Testis (tissue), 2 donors: Measurements from ENCODE around the gene TMEM223.

Experiments
- POLR2A ChIP-seq: fragments of 450-650 bp; IDR thresholded peaks from one replicate; pipeline ENCODE4 v1.6.1; 2017; ENCODE audit warnings: antibody characterized with exemption, mild to moderate bottlenecking, moderate library complexity
- TF ChIP-seq, protein P1 (sequence below), 3 experiments: fragments of 450-650 bp in 2 of 3; fragments of 200-600 bp in 1 of 3; sonication (generic) in 1 of 3; IDR thresholded peaks; one replicate each; pipeline ENCODE4 v1.5.1; 2016 to 2019; ENCODE audit warnings: antibody characterized with exemption in 3 of 3, mild to moderate bottlenecking in 2 of 3, moderate library complexity in 1 of 3

DNA sequence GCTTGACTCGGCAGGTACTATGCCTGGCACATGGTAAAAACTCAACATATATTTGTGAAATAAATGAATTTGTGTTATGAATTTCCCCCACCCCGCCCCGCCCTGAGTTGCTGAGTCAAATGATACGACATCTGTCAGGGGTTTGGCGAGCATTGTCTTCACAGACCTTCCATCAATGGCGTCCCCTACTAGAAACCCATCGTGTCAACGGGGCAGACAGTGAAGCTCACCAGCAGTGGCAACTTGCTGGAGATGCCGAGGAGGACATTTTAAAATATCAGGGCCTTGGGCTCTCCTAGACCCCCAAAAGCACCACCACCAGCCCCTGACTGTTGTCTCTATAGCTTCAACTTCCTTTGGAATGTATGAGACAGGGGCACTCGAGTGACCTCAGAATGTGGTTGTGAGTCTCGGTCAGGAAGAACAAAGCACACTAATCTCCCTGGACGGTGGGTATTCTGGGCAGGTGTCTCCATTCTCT lies 14.2 kb upstream of the TMEM223 start:
- TF ChIP-seq, protein P1, sequence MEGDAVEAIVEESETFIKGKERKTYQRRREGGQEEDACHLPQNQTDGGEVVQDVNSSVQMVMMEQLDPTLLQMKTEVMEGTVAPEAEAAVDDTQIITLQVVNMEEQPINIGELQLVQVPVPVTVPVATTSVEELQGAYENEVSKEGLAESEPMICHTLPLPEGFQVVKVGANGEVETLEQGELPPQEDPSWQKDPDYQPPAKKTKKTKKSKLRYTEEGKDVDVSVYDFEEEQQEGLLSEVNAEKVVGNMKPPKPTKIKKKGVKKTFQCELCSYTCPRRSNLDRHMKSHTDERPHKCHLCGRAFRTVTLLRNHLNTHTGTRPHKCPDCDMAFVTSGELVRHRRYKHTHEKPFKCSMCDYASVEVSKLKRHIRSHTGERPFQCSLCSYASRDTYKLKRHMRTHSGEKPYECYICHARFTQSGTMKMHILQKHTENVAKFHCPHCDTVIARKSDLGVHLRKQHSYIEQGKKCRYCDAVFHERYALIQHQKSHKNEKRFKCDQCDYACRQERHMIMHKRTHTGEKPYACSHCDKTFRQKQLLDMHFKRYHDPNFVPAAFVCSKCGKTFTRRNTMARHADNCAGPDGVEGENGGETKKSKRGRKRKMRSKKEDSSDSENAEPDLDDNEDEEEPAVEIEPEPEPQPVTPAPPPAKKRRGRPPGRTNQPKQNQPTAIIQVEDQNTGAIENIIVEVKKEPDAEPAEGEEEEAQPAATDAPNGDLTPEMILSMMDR (IDR thresholded peaks at IDR 0.05): no peak
- TF ChIP-seq POLR2A: no peak
